Mucosa of gallbladder (tissue), 1 donor: ENCODE measurements around the gene SPOP. TPM values are rescaled to one million over a fixed set of nuclear protein-coding genes. Genes with fewer than 3 reads are reported as not detected.
"Not testable (repeated sequence)": the region's sequence is repeated elsewhere in the genome, so short reads cannot be mapped to it uniquely, and the experiment has no call there.

Experiments
- DNase-seq: peaks from one replicate; pipeline ENCODE4 v3.0.0-alpha.2; 2020; ENCODE audit warnings: low spot score
- total RNA-seq: library from RNA; stranded (reverse); gene quantifications from one replicate; pipeline ENCODE4 v1.2.1, GENCODE V29; 2021
- donor health status: DM: no; HTN: no; CAD: no.

The SPOP gene
- total RNA-seq, 1 donor from 2014 or later = 78.3 TPM

DNA sequence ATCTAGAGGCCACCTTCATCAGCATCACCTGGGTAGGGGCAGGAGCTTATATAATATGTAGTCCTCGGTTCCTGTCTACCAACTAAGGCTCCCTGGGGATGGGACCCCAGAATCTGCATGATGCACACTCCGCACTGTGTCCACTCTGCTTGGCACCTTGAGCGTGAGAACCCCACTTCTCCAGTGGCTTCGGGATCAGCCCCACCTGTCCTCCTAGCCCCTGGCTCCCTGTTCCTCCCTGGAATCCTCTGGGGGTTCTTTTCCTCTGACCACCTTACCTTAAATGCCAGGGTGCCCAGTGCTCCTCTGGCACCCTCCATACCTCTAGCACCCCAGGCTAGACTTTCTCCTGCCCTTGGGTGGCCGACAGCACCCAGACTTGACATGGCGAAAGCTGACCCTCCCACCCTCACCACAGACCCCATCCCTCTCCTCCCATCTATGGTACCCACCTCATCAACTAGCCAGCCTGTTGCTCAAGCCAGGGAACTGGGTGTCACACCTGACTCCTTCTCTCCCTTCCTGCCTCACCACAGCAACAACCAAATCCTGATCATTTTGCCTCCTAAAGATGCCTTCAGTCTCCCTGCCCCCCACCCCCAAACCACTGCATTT, 105.0 kb downstream of the SPOP start:
- no peak for DNase-seq

DNA sequence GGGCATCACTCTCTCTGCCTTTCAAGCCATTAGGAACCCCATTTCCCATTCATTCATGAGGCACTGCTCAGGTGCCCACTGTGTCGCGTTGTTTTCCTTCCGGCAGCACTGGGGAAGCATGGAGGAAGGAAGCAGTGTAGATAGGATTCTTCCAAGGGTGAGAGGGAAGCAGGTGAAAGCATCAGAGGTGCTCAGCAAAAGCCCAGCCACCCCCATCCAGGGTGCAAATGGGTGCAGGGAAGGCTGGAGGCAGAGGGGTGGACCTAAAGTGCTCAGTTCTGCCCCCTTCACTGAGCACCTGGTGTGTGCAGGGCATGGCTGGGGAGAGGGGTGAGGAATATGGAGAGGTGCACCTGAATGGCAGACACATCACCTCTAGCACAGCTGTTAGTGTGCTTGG, 105.7 kb downstream of the SPOP start:
- DNase-seq = no peak

DNA sequence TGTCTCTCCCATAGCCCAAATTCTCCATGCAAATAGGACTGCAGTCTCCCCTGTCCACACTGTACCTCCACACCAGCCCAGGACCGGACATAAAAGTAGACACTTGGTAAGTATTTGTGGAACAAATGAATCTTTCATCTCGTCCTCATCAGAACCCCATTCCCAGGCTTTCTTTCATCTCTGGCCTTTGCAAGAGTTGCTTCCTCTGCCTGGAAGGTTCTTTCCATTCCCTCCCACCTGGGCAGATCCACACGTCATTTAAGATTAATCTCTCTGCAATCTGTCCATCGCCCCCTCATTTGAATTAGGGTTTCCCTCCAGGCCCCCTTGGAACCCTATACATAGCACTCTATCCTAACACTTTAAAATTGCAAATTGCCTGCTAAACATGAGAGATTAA, 106.1 kb downstream of the SPOP start:
- no peak for DNase-seq

DNA sequence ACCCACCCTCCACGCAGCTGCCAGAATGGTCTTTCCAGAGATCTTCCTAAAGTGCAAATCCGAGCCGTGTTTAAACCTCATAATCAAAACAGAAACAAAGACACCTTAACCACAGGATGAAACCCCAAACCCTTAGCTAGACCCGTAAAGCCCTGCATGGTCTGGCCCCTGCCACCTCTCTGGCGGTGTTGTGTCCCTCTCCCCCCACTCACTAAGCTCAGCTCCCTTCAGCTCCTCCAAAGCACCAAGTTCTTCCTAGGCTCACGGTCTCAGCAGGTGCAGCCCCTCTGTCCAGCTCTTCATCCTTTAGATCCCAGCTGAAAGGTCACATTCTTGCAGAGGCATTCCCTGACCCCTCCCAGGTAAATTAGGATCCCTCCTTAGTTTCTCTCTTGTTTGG, 106.6 kb downstream of the SPOP start:
- no peak for DNase-seq

DNA sequence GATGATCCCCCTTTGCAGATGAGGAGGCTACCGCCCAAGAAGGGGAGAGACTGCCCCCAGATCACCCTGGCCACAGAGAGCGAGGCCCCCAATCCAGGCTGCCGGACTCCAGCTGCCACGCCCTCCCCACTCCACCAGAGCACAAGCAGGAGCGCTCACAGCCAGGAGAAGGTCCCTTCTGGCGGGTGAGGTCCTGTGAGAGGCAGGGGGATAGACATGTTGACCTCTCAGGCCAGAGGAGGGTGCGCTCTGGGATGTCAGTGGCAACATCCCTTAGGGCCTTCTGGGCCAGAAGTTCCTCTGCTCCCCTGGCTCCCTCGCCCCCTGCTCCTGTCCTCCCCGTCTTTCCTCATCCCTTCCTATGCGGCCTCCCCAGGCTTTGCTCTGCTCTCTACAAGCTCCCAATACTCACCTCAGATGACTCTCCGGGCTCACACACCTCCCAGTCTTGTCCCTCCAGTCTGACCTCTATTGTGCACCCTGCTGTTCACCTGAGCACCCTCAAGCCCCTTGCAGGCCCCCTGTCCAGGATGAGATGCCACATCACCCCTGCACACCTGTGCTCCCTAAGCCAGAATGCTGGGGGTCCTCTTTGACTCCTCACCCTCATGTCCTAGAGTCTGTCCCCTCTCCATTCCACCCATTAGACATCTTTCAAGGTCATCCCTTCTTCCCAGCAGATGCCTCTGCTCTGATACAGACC, 107.2 kb downstream of the SPOP start:
- DNase-seq = no peak

DNA sequence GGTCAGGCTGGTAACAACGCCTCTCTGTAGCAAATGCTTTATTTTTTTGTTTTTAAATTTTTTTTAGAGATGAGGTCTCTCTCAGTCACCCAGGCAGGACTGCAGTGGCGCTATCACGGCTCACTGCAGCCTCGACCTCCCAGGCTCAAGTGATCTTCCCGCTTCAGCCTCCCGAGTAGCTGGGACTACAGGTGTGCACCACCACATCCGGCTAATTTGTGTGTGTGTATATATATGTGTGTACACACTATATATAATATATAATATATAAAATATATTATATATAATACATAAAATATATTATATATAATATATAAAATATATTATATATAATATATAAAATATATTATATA, 109.2 kb downstream of the SPOP start:
- DNase-seq = not testable (repeated sequence)

DNA sequence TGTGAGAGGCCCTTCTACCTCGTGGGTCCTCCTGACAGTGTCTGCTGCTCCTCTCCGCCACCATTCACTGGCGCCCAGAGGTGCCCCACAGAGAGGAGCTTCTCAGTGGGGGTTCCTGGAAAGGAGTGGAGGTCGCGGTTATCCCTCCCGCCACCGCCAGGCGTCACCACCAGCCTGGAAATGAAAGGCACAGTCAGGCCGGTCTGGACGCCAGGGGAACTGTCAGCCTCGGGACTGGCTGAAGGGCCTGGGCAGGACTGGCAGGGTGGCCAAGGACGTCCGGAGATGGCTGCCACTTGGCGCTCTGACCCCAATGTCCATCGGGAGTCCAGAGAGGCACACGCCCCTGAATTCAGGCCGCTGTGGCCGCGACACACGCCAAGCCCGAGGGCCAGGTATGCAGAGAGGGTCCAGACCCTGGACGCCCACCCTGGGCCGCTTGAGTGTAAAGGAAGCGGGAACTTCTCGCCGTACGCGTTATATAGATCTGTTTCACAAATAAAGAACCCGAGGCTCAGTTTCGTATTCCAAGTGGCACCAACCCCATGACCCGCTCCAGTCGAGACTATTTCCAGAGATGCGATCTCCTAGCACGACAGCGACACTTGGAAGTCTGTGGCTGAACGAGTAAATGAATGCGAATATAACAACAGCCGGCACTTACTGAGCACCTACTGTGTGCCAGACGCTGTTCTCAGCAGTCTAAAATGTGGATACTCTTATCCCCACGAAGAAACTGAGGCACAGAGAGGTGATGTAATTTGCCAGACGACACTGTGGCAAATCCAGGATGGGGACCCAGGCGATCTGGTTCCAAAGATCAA, 109.8 kb downstream of the SPOP start:
- DNase-seq = peak; percentile 86

DNA sequence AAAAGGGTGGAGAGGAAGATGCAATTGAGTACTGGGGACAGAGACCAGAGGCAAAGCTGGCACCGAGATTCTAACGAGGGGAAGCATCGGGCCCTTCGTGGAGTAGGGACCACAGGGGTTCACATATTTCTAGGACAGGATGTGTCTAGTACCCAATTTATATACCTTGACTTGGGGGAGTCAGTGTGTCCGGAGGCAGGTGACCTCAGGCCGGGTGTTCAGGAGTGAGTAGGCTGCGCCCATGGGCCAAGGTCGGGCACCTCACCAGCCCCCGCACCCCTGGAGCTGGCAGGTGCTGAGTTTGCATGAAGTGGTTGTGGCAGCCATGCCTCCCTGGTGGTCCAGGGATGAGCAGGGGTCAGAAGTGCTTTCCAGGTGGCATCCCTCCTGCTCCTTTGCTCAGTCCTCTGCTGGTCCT, 110.8 kb downstream of the SPOP start:
- no peak for DNase-seq

DNA sequence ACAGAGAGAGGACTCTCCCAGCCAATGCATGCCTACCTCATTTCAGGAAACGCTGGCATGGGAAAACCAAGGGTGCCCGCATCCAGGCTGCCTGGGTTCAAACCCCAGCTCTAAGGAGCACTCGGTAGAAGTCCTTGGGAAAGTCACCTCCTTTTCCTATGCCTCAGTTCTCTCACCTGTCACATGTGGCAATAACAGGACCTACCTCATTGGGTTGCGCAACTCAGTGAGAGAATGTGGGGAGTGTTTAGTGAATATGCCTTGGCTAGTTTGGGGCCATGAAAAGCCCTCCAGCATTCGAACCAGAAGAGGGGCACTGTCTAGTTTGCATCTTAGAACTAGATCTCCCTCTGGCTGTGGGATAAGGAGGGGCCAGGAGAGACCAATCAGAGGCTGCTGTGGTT, 111.2 kb downstream of the SPOP start:
- no peak for DNase-seq

DNA sequence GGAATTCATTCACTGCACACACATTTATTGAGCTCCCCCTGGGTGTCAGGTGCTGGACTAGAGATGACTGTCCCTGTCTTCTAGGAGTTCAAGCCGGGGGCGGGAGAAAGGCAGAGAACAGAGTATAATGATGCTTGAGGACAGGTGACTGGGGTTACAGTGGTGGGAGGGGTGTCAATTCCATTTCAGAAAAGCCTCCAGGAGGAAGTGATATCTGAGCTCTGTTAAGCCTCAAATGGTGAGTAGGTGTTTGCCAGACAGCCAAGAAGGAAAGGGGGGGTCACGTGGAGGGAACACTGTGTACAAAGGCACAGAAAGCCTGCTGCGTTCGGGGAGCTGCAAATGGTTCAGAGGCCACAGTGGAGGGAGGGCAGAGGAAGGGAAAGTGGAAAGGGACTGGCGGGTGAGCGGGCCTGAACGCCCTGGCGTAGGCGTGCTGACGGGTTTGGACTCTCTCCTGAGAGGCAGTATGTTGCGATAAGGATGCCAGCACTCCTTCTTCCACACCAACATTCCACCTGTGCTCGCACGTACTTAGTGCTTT, 111.9 kb downstream of the SPOP start:
- DNase-seq = peak; percentile 72

DNA sequence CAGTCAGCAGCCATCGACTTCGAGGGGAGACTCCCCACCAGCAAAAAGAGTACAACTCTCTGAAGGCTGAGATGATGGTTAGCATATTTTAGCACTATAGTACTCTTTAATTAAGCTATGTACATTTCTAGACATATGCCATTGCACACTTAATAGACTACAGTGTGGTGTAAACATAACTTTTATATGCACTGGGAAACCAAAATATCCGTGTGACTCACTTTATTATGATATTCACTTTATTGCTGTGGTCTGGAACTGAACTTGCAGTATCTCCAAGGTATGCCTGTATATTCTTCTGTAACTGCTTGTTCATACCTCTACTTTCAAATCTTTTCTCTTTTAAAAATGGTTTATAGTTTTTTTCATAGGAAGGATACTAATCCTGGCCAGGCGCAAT, 113.3 kb downstream of the SPOP start:
- DNase-seq = no peak

DNA sequence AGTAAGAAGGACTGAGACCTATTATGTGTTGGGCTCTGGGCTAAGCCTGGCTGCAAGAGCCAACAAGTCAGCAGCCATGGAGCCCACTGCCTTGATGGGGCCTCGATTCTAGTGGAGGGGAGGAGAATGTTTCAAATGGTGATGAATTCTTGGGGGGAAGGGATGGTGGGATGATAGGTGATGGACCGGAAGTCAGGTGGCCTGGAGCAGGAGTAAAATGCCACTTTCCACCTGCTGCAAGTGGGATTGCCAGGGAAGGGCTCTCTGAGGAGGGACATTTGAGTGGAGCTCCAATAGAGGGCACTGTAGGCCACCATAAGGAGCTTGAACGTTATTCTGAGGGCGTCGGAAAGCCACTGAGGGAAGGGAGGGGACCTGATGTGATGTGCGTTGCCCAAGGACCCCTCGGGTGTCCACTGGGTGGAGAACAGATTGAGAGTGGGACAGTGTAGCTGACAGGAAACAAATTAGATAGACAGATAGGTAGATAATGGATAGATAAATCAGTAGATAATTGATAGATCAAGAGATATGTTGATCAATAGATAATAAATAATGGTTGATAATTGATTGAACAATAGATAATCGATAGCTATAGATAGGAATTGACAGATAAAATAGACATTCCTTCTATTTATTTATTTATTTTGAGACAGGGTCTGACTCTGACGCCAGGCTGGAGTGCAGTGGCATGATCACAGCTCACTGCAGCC, 120.4 kb downstream of the SPOP start:
- DNase-seq = no peak

DNA sequence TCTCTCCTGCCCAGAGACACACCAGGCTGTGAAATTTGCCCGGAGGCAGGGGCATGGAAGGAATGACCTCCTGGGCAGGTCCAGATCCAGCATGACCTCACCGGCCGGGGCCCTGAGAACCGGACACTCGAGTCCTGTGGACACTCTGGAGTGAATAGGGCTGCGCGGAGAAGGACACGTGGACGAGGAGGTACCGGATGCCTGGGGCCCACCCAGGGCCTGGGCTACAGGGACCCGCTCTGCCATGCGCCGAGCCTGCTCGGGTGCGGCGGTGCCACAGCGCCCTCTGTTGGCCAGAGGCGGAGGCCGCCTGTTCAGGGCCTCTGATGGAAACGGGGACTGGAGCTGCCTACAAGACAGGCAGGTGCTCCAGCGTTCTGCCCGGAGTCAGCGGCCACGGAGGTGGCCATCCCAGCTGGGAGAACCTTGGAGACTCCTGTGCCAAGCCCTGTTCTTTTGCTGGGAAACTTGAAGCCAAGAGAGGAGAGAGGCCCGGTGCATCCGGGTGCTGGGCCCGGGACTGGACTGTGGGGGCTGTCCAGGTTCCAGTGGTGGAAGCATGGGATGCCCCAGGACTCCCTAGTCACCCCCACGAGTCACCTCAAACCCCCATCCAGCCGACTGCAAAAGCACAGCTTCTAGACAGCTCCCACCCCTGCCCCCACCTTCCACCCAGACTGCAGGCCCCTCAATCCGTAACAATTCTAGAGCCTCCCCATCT, 121.5 kb downstream of the SPOP start:
- DNase-seq = peak; percentile 72

DNA sequence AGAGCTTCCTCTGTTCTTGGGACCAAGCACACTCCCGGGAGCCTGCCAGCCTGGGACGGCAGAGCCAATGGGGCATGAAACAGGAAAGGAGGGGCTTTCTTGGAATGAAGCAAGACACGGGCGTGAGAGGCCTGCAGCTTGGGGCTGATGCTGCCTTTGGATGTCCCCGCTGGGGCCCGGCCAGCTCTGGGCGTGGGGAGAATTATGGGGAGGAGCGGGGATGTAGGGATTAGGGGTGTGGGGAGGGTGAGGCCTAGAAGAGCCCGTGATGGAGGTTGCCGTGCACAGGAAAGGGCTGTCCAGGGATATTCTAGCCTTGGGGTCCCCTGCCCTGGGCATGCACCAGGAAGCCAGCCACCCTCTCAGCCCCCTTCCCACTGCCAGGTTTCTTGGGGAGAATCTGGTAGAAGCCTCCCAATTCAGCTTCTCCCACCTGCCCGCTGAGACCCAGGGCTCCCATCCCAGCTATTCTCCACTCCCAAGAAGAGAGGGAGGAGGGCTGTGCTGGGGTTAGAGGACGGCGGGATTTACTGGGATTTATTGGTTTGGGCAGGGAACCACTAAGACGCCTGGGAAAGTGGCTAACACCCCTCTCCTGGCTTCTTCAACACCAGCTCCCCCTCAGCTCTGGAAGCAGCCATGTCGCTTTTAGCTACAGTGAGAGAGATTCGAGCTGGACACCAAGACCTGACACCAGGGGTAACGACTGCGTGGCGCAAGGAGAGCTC, 122.2 kb downstream of the SPOP start:
- no peak for DNase-seq

DNA sequence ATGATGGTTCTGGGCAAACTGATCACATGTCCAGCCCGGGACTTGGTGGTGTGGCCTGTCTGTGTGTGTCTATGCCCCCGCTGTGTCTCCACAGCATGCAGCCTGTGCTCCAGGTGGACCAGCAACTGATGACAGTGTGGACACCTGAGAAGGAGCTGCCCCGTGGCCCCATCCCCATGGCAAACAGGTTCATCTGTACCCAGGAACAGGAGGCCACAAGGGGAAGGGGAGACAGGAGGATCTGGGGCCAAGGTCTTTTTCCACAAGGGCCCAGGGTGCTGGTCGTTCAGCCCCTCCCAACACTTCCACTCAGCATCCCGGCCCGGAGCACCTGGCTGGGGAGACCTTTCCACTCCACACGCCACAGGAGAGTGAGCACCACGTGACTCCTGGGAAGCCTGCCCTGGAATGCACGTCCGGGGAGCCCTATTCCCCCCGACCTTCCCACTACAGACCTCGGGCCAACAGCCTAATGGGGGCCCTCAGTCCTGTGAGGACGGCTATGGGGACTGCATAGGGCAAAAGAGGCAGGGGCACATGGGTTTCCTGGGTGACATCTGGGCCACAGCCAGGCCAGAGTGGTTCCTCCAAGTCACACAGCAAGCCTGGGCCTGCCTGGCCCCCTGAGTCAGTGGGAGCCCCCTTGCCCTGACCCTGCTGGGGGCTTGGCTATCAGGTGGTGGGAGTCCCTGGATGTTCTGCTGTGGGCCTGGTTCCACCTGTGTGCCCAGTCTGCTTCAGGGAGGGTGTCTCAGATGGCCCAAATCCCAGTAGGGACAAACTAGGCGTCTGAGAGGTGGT, 123.0 kb downstream of the SPOP start:
- DNase-seq = no peak

DNA sequence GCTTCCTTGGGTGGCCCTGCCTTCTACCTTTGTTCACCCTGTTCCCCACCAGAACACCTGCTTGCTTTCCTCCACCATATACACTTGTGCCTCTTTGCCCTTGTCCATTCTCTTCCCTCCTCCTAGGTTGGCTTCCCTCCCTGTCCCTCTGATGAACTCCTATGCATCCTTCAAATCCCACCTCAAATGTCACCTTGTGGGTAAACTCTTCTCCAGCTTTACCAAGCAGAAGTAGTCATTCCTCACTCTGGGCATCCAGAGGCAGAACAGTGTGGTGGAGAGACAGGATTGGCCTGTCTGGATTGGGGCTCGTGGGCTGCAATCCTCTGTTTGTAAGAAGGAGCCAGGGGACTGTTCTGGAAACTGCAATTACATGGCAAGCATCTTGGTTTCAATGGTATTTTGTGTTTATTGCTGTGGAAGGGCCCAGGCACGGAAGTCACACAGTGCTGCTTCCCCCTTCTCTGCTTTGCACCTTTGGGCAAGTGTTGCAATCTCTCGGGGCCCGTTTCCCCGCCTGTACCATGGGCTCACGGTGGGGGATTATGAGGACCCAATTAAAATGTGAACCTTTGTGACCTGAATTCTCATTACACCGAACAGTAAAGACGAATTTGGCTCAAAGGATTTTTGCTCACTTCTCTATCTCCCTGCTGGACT, 124.1 kb downstream of the SPOP start:
- no peak for DNase-seq

DNA sequence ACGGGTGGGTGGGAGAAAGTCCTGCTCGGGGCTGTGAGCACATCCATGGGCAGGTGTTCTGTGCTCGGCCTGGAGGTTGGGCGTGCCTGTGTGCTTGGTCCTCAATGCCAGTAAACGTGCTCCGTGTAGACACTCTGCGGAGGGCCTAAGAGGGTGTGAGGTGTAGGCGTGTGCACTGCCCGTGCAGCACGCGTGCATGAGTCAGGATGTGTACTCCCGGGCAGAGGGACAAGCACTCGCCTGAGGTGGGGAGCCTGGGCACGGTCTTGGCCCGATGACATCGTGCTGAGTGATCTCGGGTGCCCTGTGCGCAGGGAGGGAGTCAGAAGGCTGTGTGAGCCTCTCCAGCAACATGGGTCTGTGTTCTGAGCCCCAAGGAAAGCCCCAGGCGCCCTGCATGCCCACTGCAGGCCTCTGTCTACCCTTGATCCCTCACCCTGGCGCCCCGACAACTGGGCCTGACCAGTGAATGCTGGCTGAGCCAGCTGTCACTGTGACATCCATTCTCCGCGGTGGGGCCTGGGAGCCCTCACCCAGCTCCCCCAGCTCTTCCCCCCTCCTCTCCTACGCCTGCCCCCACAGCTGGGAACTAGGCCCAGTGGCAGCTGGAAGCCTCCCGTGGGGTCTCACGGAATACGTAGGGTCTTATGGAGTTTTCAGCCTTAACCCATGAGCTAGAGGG, 125.7 kb downstream of the SPOP start:
- no peak for DNase-seq

DNA sequence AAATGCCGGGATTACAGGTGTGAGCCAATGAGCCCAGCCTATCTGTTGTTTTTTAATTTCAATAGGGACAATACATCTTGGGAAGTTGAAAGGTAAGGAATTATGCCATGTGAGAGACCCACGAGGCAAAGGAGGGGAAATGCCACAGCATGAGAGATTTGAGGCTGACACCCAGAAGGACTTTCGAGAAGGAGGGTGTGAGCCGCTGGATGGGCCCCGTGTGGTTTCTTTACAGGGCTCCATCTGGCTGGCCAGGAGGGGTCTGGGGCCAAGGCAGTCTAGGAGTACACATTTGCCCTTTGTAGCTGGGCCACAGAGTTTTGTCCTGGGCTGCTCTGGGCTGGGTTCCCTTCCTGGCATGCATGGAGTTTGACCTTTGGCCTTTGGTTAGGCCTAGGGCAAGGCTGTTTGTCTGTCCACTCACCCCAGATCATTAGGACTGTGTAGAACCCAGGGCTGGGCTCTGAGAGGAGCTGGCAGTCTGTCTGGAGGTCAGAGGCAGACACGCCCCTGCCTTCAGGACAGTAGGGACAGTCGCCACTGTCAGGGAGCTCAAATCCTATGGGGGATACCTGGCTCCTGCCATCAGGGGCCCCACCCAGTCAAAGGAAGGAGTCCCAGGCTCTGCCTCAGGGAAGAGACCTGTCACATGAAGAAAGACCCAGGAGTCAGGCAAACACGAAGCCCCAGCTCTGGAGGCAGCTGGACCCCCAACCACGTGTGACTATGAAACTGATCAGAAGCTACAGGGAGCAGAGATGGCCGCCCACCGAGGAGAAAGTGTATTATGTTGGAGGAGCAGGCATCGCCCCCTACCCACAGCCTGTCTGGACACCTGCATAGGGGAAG, 126.5 kb downstream of the SPOP start:
- no peak for DNase-seq
